SU-DHL-6 (cell line): ENCODE results near the gene VWF.

Source experiments
- H2AFZ ChIP-seq: fragments of 200-600 bp; sonication (generic); 2 replicates; pipeline ENCODE4 v1.6.1; 2014; ENCODE audit warnings: low read depth, mild to moderate bottlenecking, moderate library complexity, mixed read lengths, antibody characterized with exemption, low read length; ENCODE audit not compliant: severe bottlenecking
- H3F3A ChIP-seq: fragments of 200-600 bp; shearing (Covaris generic); 2 replicates; pipeline ENCODE4 v1.6.0; 2016; ENCODE audit warnings: antibody characterized with exemption, mild to moderate bottlenecking; ENCODE audit not compliant: insufficient read depth
- H3K27ac ChIP-seq: fragments of 200-600 bp; sonication (generic); 2 replicates; pipeline ENCODE4 v1.5.1; 2016; ENCODE audit warnings: low read depth, mild to moderate bottlenecking, low read length, moderate library complexity, mixed read lengths
- H3K27me3 ChIP-seq: fragments of 200-600 bp; sonication (generic), shearing (Covaris generic); 2 replicates; pipeline ENCODE4 v1.6.0; 2014; ENCODE audit warnings: mild to moderate bottlenecking, low read length
- H3K36me3 ChIP-seq: fragments of 200-600 bp; sonication (generic); 2 replicates; pipeline ENCODE4 v1.6.1; 2014; ENCODE audit warnings: mild to moderate bottlenecking, low read length, mixed read lengths
- H3K4me2 ChIP-seq: fragments of 300-600, 200-600 bp; shearing (Covaris generic), sonication (generic); 2 replicates; pipeline ENCODE4 v1.6.0; 2014; ENCODE audit warnings: low read length, low read depth, mild to moderate bottlenecking; ENCODE audit not compliant: poor library complexity, severe bottlenecking
- H3K4me3 ChIP-seq: fragments of 200-600 bp; sonication (generic); 2 replicates; pipeline ENCODE4 v1.5.1; 2014; ENCODE audit warnings: antibody characterized with exemption, low read length, mild to moderate bottlenecking, mixed read lengths; ENCODE audit not compliant: insufficient read depth, poor library complexity, severe bottlenecking
- H3K79me2 ChIP-seq: fragments of 200-600 bp; sonication (generic); 2 replicates; pipeline ENCODE4 v1.6.1; 2014; ENCODE audit warnings: mild to moderate bottlenecking, low read length, moderate library complexity; ENCODE audit not compliant: insufficient read depth
- H3K9ac ChIP-seq: fragments of 200-600 bp; sonication (generic); 2 replicates; pipeline ENCODE4 v1.7.0; 2014; ENCODE audit warnings: mild to moderate bottlenecking, low read length
- H3K9me2 ChIP-seq: fragments of 200-600 bp; sonication (generic); replicated peaks from 2 replicates; pipeline ENCODE4 v1.6.1; 2014; ENCODE audit warnings: low read length; ENCODE audit not compliant: insufficient read depth
- H3K9me3 ChIP-seq: fragments of 200-600 bp; sonication (generic); 2 replicates; pipeline ENCODE4 v1.6.1; 2014; ENCODE audit warnings: low read length, mixed read lengths; ENCODE audit not compliant: insufficient read depth
- H4K20me1 ChIP-seq: fragments of 200-600 bp; sonication (generic); 2 replicates; pipeline ENCODE4 v1.6.1; 2014; ENCODE audit warnings: low read depth, mild to moderate bottlenecking, antibody characterized with exemption, low read length, moderate library complexity, mixed read lengths
- CTCF ChIP-seq: fragments of 200-600 bp; sonication (generic); IDR thresholded peaks from one replicate; pipeline ENCODE4 v1.5.1; 2017; ENCODE audit warnings: antibody characterized with exemption, mild to moderate bottlenecking, low read length, moderate library complexity; ENCODE audit not compliant: insufficient read depth, poor library complexity, severe bottlenecking
- EZH2phosphoT487 ChIP-seq: fragments of 200-600 bp; sonication (generic), shearing (Covaris generic); conservative IDR thresholded peaks from 2 replicates; pipeline ENCODE4 v1.6.1; 2018; ENCODE audit warnings: mild to moderate bottlenecking, antibody characterized with exemption, low read length, moderate library complexity, mixed read lengths

Gene VWF

GRCh38 chr12:6071589-6071988, 52.9 kb downstream of the VWF start:
- no peaks in the 10 kb centered on the region for H3F3A ChIP-seq
- no peaks in the 10 kb centered on the region for H3K9me3 ChIP-seq
- no peaks in the 10 kb centered on the region for H3K79me2 ChIP-seq
- H3K27ac ChIP-seq, result no peak overlapping the region
- H4K20me1 ChIP-seq, result no peaks in the 10 kb centered on the region
- H3K36me3 ChIP-seq, result no peaks in the 10 kb centered on the region
- TF ChIP-seq EZH2phosphoT487 (no peak), CTCF (no peak)
- H3K27me3 ChIP-seq, result no peaks in the 10 kb centered on the region
- H3K4me3 ChIP-seq, result no peak overlapping the region
- H2AFZ ChIP-seq, result no peak overlapping the region
- H3K9me2 ChIP-seq, result no peaks in the 10 kb centered on the region
- H3K4me2 ChIP-seq, result no peak overlapping the region
- no peak overlapping the region for H3K9ac ChIP-seq

GRCh38 chr12:6070472-6071257, 53.8 kb downstream of the VWF start:
- H3K27me3 ChIP-seq, result no peaks in the 10 kb centered on the region
- no peaks in the 10 kb centered on the region for H3K9me2 ChIP-seq
- no peak overlapping the region for H3K4me3 ChIP-seq
- no peaks in the 10 kb centered on the region for H3F3A ChIP-seq
- no peak overlapping the region for H2AFZ ChIP-seq
- H3K79me2 ChIP-seq, result no peaks in the 10 kb centered on the region
- H3K4me2 ChIP-seq, result no peak overlapping the region
- TF ChIP-seq CTCF, result no peak
- H3K9me3 ChIP-seq, result no peaks in the 10 kb centered on the region
- H3K9ac ChIP-seq, result no peak overlapping the region
- H4K20me1 ChIP-seq, result no peaks in the 10 kb centered on the region
- no peaks in the 10 kb centered on the region for H3K36me3 ChIP-seq
- no peak overlapping the region for H3K27ac ChIP-seq

- no peak overlapping the region for H3K9ac ChIP-seq
Measured at GRCh38 chr12:6069437-6070093, 54.9 kb downstream of the VWF start.

More at GRCh38 chr12:6069437-6070093, 54.9 kb downstream of the VWF start:
- no peaks in the 10 kb centered on the region for H3K36me3 ChIP-seq
- no peak overlapping the region for H3K4me2 ChIP-seq
- no peak overlapping the region for H3K27ac ChIP-seq
- H3F3A ChIP-seq, result no peaks in the 10 kb centered on the region
- H3K27me3 ChIP-seq, result no peaks in the 10 kb centered on the region
- TF ChIP-seq EZH2phosphoT487, result no peak
- TF ChIP-seq CTCF, result no peak
- H3K4me3 ChIP-seq, result no peak overlapping the region
- H4K20me1 ChIP-seq, result no peaks in the 10 kb centered on the region
- H3K79me2 ChIP-seq, result no peaks in the 10 kb centered on the region
- no peaks in the 10 kb centered on the region for H3K9me2 ChIP-seq
- H3K9me3 ChIP-seq, result no peaks in the 10 kb centered on the region
- H2AFZ ChIP-seq, result no peak overlapping the region
